Stimulated activated naive CD8-positive, alpha-beta T cell treated with anti-CD3 and anti-CD28 coated beads, Interleukin-15, Interleukin-2, amounts not matched to agents 100 U/mL and 50 U/mL, for 24 hours (primary cell): ENCODE results near the gene STKLD1.
"Not testable (repeated sequence)": the region's sequence is repeated elsewhere in the genome, so short reads cannot be mapped to it uniquely, and the experiment has no call there.

Experiments used
- ATAC-seq: fragments of 150-1000 bp; cut with Tn5 transposase; one replicate; pipeline ENCODE4 v1.10.0; 2021
- DNase-seq: peaks from one replicate; pipeline ENCODE4 v3.0.0; 2021

The STKLD1 gene

DNA sequence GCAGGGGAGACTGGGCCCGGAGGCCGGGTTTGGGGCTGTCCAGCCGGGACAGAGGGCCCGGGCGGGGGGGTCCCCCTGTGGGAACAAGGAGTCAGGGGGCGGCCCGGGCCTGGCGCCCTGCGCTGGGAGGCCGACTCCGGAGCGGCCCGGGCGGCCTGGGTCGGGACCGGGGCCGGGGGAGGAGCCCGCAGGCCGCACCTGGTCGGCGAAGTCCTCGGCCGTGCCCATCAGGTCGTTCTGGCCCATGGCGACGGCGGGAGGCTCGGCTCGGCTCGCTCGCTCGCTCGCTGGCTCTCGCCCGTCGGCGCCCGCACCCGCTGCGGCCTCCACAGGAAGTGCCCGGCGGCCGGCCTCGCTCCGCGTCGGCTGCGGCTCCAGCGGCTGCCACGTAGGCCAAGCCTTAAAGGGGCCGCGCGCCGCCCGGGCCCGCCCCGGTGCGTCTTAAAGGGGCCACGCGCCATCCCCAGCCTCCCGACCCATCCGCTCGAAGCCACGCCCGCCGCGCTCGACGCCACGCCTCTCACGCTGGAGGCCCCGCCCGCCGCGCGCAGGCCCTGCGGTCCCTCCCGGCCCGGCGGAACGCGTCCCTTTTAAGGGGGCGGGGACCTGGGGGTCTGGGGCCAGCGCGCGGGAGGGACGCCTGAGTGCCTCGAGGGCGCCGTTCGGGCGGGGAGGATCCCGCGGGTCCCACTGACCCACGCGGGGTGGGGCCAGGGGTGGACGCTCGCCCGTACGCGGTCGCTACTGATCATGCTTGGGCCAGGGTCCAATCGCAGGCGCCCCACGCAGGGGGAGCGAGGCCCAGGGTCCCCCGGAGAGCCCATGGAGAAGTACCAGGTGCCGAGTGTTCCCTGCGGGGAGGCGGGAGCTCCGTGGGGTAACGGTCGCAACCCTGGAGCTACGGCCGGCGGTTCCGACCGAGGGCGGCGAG is at the start of gene STKLD1, which contains the start of gene SURF4:
Gene STKLD1, plus strand, starts transcription at position 643 of the 931 bp plus-strand sequence. Its CDS starts 108 bp downstream, at position 751.
Gene SURF4, minus strand, starts transcription at position 337 of the 931 bp plus-strand sequence. Its CDS starts 91 bp downstream, at position 246.
- DNase-seq: peak; percentile 97
- peak; percentile 78 for ATAC-seq

- ATAC-seq, DNase-seq: not testable (repeated sequence)
Measured at GRCh38 chr9:133327021-133327420, 49.1 kb upstream of the STKLD1 start.

DNA sequence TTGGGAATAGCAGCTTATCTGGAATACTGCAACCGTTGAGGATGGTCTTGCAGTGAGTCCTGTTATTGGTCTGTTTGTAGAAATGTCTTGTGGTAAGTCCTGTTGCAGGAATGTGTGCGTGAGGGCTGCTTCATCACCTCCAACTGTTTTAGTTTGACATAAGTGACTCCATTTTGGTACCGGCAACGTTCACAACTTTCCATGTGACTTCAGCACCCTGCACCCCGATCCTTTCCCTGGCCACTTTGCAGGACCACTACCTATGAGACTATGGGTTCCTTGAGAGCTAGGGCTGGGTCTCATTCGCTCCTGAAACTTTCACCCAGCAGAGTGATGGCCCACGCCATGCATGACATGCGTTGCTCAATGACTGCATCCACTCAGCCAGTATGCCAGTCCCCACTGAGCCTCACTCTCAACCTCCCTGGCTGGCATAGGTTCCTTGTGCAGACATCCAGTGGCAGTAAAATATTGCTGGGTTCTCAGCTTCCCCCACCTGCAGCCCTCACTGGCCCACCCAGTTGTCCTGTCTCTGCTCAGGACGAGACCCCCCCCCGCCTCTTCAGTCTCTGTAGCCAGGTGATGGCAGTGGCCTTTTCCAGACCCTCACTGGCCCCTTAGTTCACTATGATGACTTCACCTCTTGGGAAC is 48.2 kb upstream of the STKLD1 start:
- ATAC-seq (no peak), DNase-seq (no peak)

- not testable (repeated sequence) for DNase-seq, ATAC-seq
Measured at GRCh38 chr9:133329306-133330156, 46.6 kb upstream of the STKLD1 start.

GRCh38 chr9:133331221-133331620 is 44.9 kb upstream of the STKLD1 start:
- ATAC-seq (no peak), DNase-seq (no peak)

GRCh38 chr9:133331641-133332380 is 44.4 kb upstream of the STKLD1 start:
- no peak for ATAC-seq

DNA sequence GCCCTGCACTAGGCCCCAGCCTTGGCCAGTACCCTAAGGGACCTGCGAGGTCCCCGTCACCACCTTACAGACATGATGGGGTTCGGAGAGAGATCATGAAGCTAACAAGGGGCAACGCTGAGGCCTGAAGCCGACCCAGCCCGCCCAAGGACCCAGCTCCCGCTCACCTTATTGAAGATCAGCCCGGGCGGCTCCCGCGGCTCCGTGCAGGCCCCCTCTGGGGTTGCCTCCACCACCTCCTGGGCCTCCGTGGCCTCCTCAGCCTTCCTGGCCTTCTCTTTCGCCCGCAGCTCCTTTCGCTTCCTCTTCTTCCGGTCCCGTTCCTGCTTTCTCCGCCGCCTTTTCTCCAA is 43.8 kb upstream of the STKLD1 start:
- DNase-seq: no peak
- ATAC-seq: no peak

More at GRCh38 chr9:133331641-133332380, 44.4 kb upstream of the STKLD1 start:
- no peak for DNase-seq

DNA sequence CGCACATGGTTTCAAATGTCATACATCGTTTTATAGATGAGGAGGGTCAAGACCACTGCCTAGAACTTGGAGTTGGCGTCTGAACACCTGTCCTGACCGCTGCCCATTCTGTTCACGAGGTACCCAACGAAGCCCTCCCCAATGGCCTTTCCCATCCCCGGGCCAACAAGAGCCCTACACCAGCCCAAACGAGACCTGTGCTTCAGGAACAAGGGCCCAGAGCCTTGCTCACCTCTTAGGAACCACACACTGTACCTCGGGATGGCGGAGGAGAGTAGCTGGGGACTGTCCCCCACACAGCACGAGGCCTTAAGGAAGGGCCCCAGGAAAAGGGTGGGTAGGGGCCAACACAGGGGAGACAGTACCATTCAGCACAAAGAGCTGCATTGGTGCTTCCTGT is 43.2 kb upstream of the STKLD1 start:
- no peak for ATAC-seq
- DNase-seq: peak; percentile 2

DNA sequence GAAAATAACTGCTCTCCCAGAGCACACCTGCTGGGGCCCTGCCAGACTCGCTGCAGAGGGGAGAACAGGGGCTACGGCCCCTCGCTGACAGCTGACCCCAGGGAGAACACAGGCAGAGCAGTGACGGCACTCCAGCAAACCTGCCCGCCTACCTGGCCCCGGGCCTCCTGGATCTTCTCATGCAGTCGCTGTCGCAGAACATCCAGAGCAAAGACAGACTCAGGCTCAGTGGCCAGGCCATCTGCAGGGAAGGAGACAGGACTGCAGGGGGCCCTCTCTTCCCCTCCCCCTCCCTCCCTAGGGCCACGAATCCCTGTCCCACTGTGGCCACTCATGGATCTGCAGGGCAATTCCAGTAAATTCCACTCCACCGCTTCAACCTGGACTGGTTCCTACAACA is 42.6 kb upstream of the STKLD1 start:
- DNase-seq (peak; percentile 6), ATAC-seq (no peak)

DNA sequence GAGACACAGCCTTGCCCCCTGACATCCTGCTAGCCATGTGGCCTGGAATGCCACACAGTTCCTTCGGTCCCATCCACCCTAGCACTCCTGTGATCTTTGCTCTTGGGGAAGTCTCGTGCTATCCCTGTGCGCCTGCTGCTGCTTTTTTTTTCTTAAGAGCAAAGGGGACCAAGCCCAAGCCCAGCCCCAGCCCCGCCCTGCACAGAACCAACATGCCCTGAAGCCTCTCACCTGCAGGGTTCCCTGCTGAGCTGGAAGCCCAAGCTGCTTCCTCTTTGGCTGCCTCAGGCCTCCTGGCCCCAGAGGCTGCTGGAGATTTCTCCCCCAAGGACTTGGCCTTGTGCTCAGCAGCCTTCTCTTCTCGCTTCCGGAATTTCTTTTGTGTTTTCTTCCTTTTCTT is 42.0 kb upstream of the STKLD1 start:
- no peak for ATAC-seq

DNA sequence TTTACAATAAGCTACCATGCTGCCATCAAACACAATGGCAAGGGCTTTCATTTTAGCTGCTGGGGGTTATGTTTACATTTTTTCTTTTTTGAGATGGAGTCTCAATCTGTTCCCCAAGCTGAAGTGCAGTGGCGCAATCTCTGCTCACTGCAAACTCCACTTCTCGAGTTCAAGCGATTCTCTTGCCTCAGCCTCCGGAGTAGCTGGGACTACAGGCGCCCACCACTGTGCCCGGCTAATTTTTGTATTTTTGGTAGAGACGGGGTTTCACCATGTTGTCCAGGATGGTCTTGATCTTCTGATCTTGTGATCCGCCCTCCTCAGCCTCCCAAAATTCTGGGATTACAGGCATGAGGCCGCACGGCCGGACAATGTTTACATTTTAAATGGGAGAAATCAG is 41.3 kb upstream of the STKLD1 start:
- peak; percentile 2 for DNase-seq
- not testable (repeated sequence) for ATAC-seq

More for the DNA sequence above, 42.0 kb upstream of the STKLD1 start:
- DNase-seq: peak; percentile 4

GRCh38 chr9:133335924-133336811 is 40.0 kb upstream of the STKLD1 start, which contains the start of gene SURF6:
SURF6 (minus strand) TSS chr9:133336188; CDS start chr9:133336132, 56 bp downstream.
- ATAC-seq (peak; percentile 98), DNase-seq (peak; percentile 96)

GRCh38 chr9:133339641-133340040 is 36.5 kb upstream of the STKLD1 start:
- ATAC-seq (no peak), DNase-seq (peak; percentile 2)

DNA sequence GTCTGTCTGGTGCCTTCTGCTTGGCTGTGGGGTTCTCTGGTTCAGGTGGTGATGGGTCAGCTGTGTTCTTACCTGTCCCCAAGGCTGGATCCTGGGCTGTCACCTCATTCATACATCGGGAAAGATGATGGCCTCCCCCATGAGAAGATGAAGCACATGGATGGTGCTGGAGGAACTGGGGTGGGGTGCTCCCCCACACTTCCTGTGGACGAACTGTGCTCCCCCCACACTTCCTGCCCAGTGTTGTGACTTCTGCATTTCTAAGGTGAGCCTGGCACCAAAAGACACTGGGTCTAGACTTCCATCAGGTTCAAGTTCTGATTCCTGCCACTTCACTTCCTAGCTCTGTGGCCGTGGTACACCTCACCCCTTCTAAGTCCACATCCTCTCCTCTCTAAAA is 35.9 kb upstream of the STKLD1 start:
- no peak for DNase-seq
- no peak for ATAC-seq

DNA sequence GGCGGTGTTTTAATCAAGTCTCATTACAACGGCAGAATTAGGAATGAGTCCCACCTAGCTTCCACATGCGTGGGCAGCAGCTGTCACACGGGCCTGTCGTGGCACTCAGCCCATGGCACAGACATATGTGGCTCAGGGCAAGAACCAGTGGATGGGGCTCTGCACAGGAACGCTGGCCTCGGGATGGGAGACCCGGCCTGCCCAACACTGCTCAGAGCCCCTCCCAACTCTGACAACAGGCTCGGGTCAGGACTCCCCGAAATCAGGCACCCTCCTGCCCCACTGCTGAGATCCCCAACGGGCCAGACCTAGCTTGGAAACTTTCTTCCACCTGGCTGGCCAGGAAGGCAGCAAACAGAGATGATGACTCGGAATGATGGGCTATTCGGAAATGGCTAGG is 35.2 kb upstream of the STKLD1 start:
- no peak for DNase-seq
- no peak for ATAC-seq

- ATAC-seq (no peak), DNase-seq (no peak)
Measured at GRCh38 chr9:133341369-133342068, 34.6 kb upstream of the STKLD1 start.

DNA sequence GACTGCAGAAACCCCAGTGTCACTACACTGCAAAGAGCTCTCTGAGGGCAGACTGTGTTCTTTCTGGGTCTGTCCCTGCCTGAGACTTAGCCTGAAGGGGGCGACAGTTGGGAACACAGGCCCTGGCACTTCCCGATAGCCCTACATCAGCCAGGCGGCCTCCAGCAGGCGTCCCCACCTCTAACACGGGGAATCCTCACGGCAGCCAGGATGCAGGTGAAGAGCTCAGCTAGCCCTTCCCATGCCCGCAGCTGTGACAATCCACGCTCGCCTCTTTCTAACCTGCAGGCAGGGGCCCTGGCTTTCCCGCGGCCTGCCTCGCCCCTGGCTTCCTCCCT is 34.1 kb upstream of the STKLD1 start:
- DNase-seq: no peak
- ATAC-seq: no peak

DNA sequence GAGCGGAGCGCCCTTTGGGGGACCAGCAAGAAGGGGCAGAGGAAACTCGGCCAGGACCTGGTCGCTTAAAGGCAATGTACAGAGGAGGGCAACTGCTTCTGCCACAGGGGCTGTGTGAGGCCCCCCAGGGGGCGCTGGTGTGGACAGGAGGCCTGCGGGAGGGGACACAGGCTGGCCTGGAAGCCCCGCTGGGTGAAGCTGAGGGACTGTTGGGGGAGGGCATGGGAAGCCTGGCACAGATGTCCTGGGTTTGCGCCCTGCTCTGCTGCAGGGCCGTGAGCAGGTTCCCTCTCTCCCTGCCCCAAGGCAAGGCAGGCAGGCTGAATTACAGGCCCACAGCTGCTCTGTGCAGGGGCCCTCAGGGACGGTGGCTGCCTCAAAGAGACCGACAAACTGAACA is 33.6 kb upstream of the STKLD1 start:
- ATAC-seq: no peak
- no peak for DNase-seq

GRCh38 chr9:133344071-133344470 is 32.1 kb upstream of the STKLD1 start:
- ATAC-seq: no peak

DNA sequence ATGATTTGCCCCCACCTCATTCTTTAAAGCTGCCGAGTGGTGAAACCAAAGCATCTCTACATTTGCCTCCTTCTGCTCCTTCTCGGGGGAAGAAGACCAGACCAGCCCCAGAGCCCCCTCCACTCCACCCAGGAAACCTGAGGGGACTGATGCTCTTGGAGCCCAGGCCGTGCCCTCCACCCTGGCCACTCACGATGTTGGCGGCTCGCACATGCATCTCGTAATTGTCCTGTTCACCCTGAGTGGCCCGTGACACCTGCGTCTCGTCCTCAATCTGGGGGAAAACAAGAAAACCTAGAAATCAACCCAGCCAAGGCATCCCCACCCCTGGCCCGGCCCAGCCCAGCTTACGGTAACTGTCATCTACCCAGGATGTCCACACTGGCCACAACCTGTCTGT is 31.2 kb upstream of the STKLD1 start:
- no peak for ATAC-seq
- DNase-seq: no peak

More at GRCh38 chr9:133344071-133344470, 32.1 kb upstream of the STKLD1 start:
- DNase-seq: no peak
